ENCODE measurements around the gene WDR37. TPM values are rescaled to one million over a fixed set of nuclear protein-coding genes. Genes with fewer than 3 reads are reported as not detected.

Gene WDR37
- total RNA-seq, 1 experiment from 2014 or later = 20.6 TPM

DNA sequence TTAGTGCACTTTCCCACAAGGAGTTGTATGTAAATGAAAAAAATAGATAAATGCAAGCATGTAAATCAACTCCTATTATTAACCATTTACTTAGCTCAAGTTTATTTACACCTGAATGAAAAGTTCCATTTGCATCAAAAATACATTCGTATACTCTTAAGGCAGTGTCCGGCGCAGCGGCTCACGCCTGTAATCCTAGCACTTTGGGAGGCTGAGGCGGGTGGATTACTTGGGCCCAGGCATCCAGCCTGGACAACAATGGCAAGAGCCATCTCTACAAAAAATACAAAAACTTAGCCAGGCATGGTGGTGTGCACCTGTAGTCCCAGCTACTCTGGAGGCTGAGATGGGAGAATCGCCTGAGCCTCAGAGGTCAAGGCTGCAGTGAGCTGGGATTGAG, 26.3 kb upstream of the WDR37 start:
- Histone ChIP-seq H3K27me3 (replicated peaks; ENCODE audit: control insufficient read depth, insufficient read depth, low read length) (no peaks in the 10 kb centered on the region), H3K36me3 (ENCODE audit: control insufficient read depth, insufficient read depth, low read length) (no peaks in the 10 kb centered on the region), H3K4me1 (0 out of 2 replicates have a peak, but pooled peaks cover 9% of the 10 kb centered on the region), H3K9me3 (no peaks in the 10 kb centered on the region), H3K4me3 (ENCODE audit: low read depth, low read length) (no peak overlapping the region)
- no peak for DNase-seq
- H3K27me3 Mint-ChIP-seq (ENCODE audit: insufficient read depth, unreplicated experiment) = no peaks in the 10 kb centered on the region
- no peak overlapping the region for H3K27ac Mint-ChIP-seq (ENCODE audit: unreplicated experiment)
- H3K4me1 Mint-ChIP-seq (ENCODE audit: low read depth, unreplicated experiment) = peaks cover 6% of the 10 kb centered on the region
- no TSS peak for BruUV-seq (replicated peaks)
- intact Hi-C loops (cut with micrococcal nuclease; ENCODE audit: unreplicated experiment) = no loop called here
- TF ChIP-seq CTCF (IDR thresholded peaks at IDR 0.05; ENCODE audit: insufficient read depth in 1 of 2, low read depth in 1 of 2, low read length in 1 of 2, severe bottlenecking in 1 of 2, unreplicated experiment in 1 of 2) = no peak
- CTCF ChIA-PET = interaction anchor here (0.7 kb wide), 1 partner anchor 669 kb away, joined by 3 read pairs; no protein-coding TSS in a partner anchor
- no peaks in the 10 kb centered on the region for H3K9me3 Mint-ChIP-seq (ENCODE audit: unreplicated experiment)
- no peaks in the 10 kb centered on the region for H3K36me3 Mint-ChIP-seq (ENCODE audit: insufficient read depth, unreplicated experiment)
- POLR2A ChIA-PET = interaction anchor here (2.3 kb wide), 1 partner anchor 19 kb away, joined by 11 read pairs; the partner anchor contains the start of gene IDI1
- no peak overlapping the region for H3K4me3 Mint-ChIP-seq (ENCODE audit: unreplicated experiment)

- Histone ChIP-seq H3K36me3 (ENCODE audit: control insufficient read depth, insufficient read depth, low read length) (no peaks in the 10 kb centered on the region), H3K27me3 (replicated peaks; ENCODE audit: control insufficient read depth, insufficient read depth, low read length) (no peaks in the 10 kb centered on the region), H3K9me3 (no peaks in the 10 kb centered on the region), H3K4me1 (0 out of 2 replicates have a peak, but pooled peaks cover 5% of the 10 kb centered on the region), H3K4me3 (ENCODE audit: low read depth, low read length) (no peak overlapping the region)
- Mint-ChIP-seq H3K27ac (ENCODE audit: unreplicated experiment) (no peak overlapping the region), H3K4me3 (ENCODE audit: unreplicated experiment) (no peak overlapping the region), H3K4me1 (ENCODE audit: low read depth, unreplicated experiment) (peaks cover 3% of the 10 kb centered on the region), H3K36me3 (ENCODE audit: insufficient read depth, unreplicated experiment) (peaks cover 18% of the 10 kb centered on the region), H3K9me3 (ENCODE audit: unreplicated experiment) (no peaks in the 10 kb centered on the region), H3K27me3 (ENCODE audit: insufficient read depth, unreplicated experiment) (no peaks in the 10 kb centered on the region)
- no peak for TF ChIP-seq CTCF (IDR thresholded peaks at IDR 0.05; ENCODE audit: insufficient read depth in 1 of 2, low read depth in 1 of 2, low read length in 1 of 2, severe bottlenecking in 1 of 2, unreplicated experiment in 1 of 2)
- CTCF ChIA-PET = no interaction called here
- POLR2A ChIA-PET = interaction anchor here (0.6 kb wide), 1 partner anchor 46 kb away, joined by 3 read pairs; no protein-coding TSS in a partner anchor
- intact Hi-C loops (cut with micrococcal nuclease; ENCODE audit: unreplicated experiment) = no loop called here
- no TSS peak for BruUV-seq (replicated peaks)
- no peak for DNase-seq
Observed at GRCh38 chr10:1033601-1034000, 22.6 kb upstream of the WDR37 start.

- POLR2A ChIA-PET = interaction anchor here (1.6 kb wide), 1 partner anchor 14 kb away, joined by 9 read pairs; the partner anchor contains the start of gene IDI1
- H3K9me3 Mint-ChIP-seq (ENCODE audit: unreplicated experiment) = no peaks in the 10 kb centered on the region
Observed at GRCh38 chr10:1034758-1035157, 21.4 kb upstream of the WDR37 start.

More at GRCh38 chr10:1034758-1035157, 21.4 kb upstream of the WDR37 start:
- Histone ChIP-seq H3K4me1 (peaks cover 5% of the 10 kb centered on the region), H3K27me3 (replicated peaks; ENCODE audit: control insufficient read depth, insufficient read depth, low read length) (no peaks in the 10 kb centered on the region), H3K36me3 (ENCODE audit: control insufficient read depth, insufficient read depth, low read length) (no peaks in the 10 kb centered on the region; the same call in 1 of the 2 replicates), H3K4me3 (ENCODE audit: low read depth, low read length) (no peak overlapping the region), H3K9me3 (no peaks in the 10 kb centered on the region)
- Mint-ChIP-seq H3K36me3 (ENCODE audit: insufficient read depth, unreplicated experiment) (peaks cover 20% of the 10 kb centered on the region), H3K4me3 (ENCODE audit: unreplicated experiment) (no peak overlapping the region), H3K27ac (ENCODE audit: unreplicated experiment) (no peak overlapping the region), H3K4me1 (ENCODE audit: low read depth, unreplicated experiment) (no peaks in the 10 kb centered on the region), H3K27me3 (ENCODE audit: insufficient read depth, unreplicated experiment) (no peaks in the 10 kb centered on the region)
- TF ChIP-seq CTCF (IDR thresholded peaks at IDR 0.05; ENCODE audit: insufficient read depth in 1 of 2, low read depth in 1 of 2, low read length in 1 of 2, severe bottlenecking in 1 of 2, unreplicated experiment in 1 of 2) = no peak
- CTCF ChIA-PET = no interaction called here
- no TSS peak for BruUV-seq (replicated peaks)
- intact Hi-C loops (cut with micrococcal nuclease; ENCODE audit: unreplicated experiment) = no loop called here
- DNase-seq = no peak
